ENCODE results near the gene CECR2. TPM values are rescaled to one million over a fixed set of nuclear protein-coding genes. Genes with fewer than 3 reads are reported as not detected.

Gene CECR2
- total RNA-seq (2022; extraction: Qiagen RNA extraction; ENCODE audit: low read depth) = 0.08 to 0.14 TPM (median 0.12 TPM) in 5 replicates

DNA sequence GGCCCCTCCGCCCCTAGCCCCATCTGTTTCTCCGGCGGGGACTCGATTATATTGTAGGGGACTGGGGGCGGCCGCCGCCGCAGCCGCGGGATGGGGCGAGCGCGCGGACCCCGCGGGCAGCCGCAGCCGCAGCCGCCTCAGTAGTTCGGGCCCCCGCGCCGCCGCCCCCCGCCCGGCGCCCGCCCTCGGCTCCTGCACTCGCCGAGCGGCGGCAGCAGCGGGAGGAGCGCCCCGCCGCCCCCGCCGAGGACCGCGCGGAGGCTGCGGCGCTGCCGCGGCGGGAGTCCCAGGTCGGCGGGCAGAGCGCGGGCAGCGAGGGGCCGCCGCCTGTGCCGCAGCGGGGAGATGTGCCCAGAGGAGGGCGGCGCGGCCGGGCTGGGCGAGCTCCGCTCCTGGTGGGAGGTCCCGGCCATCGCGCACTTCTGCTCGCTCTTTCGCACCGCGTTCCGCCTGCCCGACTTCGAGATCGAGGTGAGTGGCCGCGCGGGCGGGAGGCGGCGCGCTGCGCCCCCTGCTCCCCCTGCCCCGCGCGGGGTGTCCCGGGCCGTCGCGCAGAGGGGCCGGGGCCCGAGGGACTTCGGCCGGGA is at the start of gene CECR2:
TSS of gene CECR2 (plus strand) at position 22 of the 587 bp plus-strand sequence. CDS start at position 346, 324 bp downstream.

DNA sequence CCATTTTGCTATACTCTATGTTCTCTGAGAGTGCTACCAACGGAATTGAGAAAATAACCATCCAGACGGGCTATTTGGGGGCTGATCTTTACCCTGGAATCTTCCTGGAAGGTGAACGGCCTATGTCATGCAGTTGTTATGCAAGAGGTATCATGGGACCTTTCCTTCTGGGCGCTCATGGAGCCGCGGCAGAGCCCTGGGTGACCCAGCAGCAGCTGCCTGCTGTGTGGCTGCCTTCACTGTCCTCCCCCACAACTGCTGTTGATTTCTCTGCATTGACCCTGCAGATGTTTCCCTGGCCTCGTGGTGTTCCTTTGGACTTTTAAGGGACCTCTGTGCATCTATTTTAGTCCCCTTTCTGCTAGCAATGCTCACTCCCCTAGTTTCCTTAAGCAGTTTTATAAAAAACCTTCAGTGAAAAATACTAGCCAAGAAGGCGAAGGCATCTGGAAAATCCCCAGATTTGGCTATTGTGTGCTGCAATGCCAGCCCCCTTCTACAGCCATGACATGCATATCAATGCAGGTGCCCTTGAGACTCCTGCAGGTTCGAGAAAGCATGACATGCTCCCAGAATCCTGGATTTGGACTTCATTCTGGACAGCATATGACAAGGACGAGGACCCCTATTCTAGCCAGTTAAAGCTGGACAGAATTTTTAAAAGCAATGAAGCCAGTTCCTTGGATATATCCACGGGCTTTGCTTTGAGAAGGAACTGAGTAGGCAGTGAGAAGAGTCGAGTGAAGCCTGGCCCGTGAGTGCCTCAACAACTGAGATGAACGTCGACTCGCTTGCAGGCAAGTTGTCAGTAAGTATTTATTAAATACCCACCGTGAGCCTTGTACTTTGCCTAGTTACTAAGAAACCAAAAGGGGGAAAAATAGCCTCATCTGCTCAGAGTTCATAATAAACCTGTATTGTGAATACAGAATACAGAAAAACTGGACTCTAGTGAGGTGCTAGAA is 193.9 kb downstream of the CECR2 start, which contains the start of gene SLC25A18:
TSS of gene SLC25A18 (plus strand) at position 593 of the 965 bp plus-strand sequence. CDS start 16,447 bp downstream, outside the sequence.

Other genes starting within 250 kb of the CECR2 start
- 0.05 to 0.21 TPM (median 0.12 TPM) in 5 replicates for gene TMEM121B, start 248.1 kb upstream of the CECR2 start, total RNA-seq (2022; extraction: Qiagen RNA extraction; ENCODE audit: low read depth)
- 22.9 to 46.2 TPM (median 42.8 TPM) in 5 replicates for gene HDHD5, start 210.2 kb upstream of the CECR2 start, total RNA-seq (2022; extraction: Qiagen RNA extraction; ENCODE audit: low read depth)
- not detected in 5 replicates for gene ADA2, start 150.0 kb upstream of the CECR2 start, total RNA-seq (2022; extraction: Qiagen RNA extraction; ENCODE audit: low read depth)
- gene SLC25A18, start 194.0 kb downstream of the CECR2 start, total RNA-seq (2022; extraction: Qiagen RNA extraction; ENCODE audit: low read depth) = 0.09 to 0.31 TPM (median 0.13 TPM) in 5 replicates